ENCODE measurements around the gene PROSER2.

PROSER2 gene

GRCh38 chr10:11866199-11866925 is 43.2 kb downstream of the PROSER2 start:
- DNase-seq (ENCODE audit: low read depth in 4 of 4, low spot score in 1 of 4), result no peak

- no peak for DNase-seq (ENCODE audit: low read depth in 4 of 4, low spot score in 1 of 4)
Measured at GRCh38 chr10:11869219-11869618, 46.1 kb downstream of the PROSER2 start.

- no peak for DNase-seq (ENCODE audit: low read depth in 4 of 4, low spot score in 1 of 4)
Measured at GRCh38 chr10:11869743-11870460, 46.7 kb downstream of the PROSER2 start.

- no peak for DNase-seq (ENCODE audit: low read depth in 4 of 4, low spot score in 1 of 4)
Measured at GRCh38 chr10:11870461-11870780, 47.3 kb downstream of the PROSER2 start.

- no peak for DNase-seq (ENCODE audit: low read depth in 4 of 4, low spot score in 1 of 4)
Measured at GRCh38 chr10:11870900-11871400, 47.8 kb downstream of the PROSER2 start.

- no peak for DNase-seq (ENCODE audit: low read depth in 4 of 4, low spot score in 1 of 4)
Measured at GRCh38 chr10:11871466-11871865, 48.3 kb downstream of the PROSER2 start.

- peak in 2 of 4 experiments; percentile 14 to 30 for DNase-seq (ENCODE audit: low read depth in 4 of 4, low spot score in 1 of 4)
Measured at GRCh38 chr10:11874568-11875493, 51.7 kb downstream of the PROSER2 start.

GRCh38 chr10:11875494-11876281 is 52.5 kb downstream of the PROSER2 start:
- DNase-seq (ENCODE audit: low read depth in 4 of 4, low spot score in 1 of 4), result no peak

GRCh38 chr10:11876324-11876723 is 53.2 kb downstream of the PROSER2 start:
- DNase-seq (ENCODE audit: low read depth in 4 of 4, low spot score in 1 of 4), result no peak

- DNase-seq (ENCODE audit: low read depth in 4 of 4, low spot score in 1 of 4), result no peak
Measured at GRCh38 chr10:11876805-11877590, 53.8 kb downstream of the PROSER2 start.

- DNase-seq (ENCODE audit: low read depth in 4 of 4, low spot score in 1 of 4), result no peak
Measured at GRCh38 chr10:11877591-11877905, 54.4 kb downstream of the PROSER2 start.

GRCh38 chr10:11878776-11879175 is 55.6 kb downstream of the PROSER2 start:
- DNase-seq (ENCODE audit: low read depth in 4 of 4, low spot score in 1 of 4), result no peak

GRCh38 chr10:11879387-11880094 is 56.4 kb downstream of the PROSER2 start:
- DNase-seq (ENCODE audit: low read depth in 4 of 4, low spot score in 1 of 4), result no peak

- no peak for DNase-seq (ENCODE audit: low read depth in 4 of 4, low spot score in 1 of 4)
Measured at GRCh38 chr10:11880151-11881029, 57.2 kb downstream of the PROSER2 start.

- no peak for DNase-seq (ENCODE audit: low read depth in 4 of 4, low spot score in 1 of 4)
Measured at GRCh38 chr10:11881030-11881476, 57.9 kb downstream of the PROSER2 start.

- DNase-seq (ENCODE audit: low read depth in 4 of 4, low spot score in 1 of 4), result no peak
Measured at GRCh38 chr10:11881477-11882417, 58.6 kb downstream of the PROSER2 start.

GRCh38 chr10:11882646-11883375 is 59.7 kb downstream of the PROSER2 start:
- no peak for DNase-seq (ENCODE audit: low read depth in 4 of 4, low spot score in 1 of 4)
